Brain microvascular endothelial cell (primary cell): ENCODE results near the gene DYNAP.

ENCODE experiments used
- DNase-seq: peaks from one replicate; pipeline ENCODE4 v3.0.0-alpha.2; 2020
- H3K27ac ChIP-seq: fragments of 250-450 bp; sonication (Bioruptor Pico); 2 replicates; pipeline ENCODE4 v1.5.1; 2020; ENCODE audit warnings: mild to moderate bottlenecking, moderate library complexity
- H3K27me3 ChIP-seq: fragments of 250-450 bp; sonication (Bioruptor Pico); replicated peaks from 2 replicates; pipeline ENCODE4 v1.5.1; 2020; ENCODE audit warnings: mild to moderate bottlenecking
- H3K36me3 ChIP-seq: fragments of 250-450 bp; sonication (Bioruptor Pico); replicated peaks from 2 replicates; pipeline ENCODE4 v1.5.1; 2020; ENCODE audit warnings: mild to moderate bottlenecking
- H3K4me3 ChIP-seq: 2 replicates; pipeline ENCODE4 v1.5.1; 2011; ENCODE audit warnings: low read depth, mild to moderate bottlenecking, control low read depth, low read length, moderate library complexity
- in situ Hi-C: cut with HindIII; loops from 2 replicates; pipeline ENCODE4 v1.10.0; 2017; ENCODE audit warnings: low sequenced_read_pairs, low pct_ligation_motif_present
- TF ChIP-seq, protein P1 (sequence below): IDR thresholded peaks from 2 replicates; pipeline ENCODE4 v1.5.1; 2011; ENCODE audit warnings: low read depth, mild to moderate bottlenecking, moderate library complexity, low read length, control low read depth, inconsistent platforms; ENCODE audit errors: missing control alignments

The DYNAP gene

DNA sequence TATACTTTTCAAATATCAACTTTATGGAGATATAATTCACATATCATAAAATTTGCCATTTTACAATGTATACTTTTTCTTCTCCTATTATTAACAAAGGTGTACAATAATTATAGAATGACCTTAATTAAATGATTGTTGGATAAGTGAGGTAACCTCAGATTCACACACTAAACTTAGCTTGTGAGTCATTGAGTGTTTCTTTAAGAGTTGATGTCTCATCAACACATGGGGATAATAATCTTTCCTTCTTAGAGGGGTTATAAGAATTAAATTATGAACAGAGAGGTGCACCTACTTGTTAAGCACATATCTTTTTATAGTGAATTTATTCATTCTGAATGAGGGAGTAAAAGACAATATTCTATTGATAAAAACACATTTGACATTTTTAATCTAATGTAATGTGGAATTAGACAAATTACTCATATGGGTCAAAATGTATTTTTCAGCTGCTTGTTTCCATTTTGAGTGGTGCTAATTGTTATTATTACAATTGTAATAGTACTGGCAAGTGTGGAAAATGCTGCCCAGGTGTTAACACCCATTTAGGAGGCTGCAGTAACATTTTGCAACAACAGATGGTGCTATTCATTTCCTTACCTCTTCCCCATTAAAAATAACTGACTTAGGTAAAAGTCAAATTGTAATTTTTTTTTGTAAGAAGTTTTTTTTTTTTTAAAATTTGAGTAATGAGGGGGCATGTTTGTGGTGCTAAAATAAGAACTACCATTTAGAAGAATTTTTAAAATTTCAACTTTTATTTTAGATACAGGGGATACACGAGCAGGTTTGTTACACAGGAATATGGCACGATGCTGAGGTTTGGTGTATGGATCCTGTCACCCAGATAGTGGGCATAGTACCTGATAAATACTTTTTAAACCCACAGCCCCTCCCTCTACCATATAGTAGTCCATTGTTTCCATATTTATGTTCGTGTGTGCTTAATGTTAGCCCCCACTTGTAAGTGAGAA is 32.1 kb upstream of the DYNAP start:
- no peak overlapping the region for H3K4me3 ChIP-seq
- no peak for DNase-seq
- TF ChIP-seq, protein P1, sequence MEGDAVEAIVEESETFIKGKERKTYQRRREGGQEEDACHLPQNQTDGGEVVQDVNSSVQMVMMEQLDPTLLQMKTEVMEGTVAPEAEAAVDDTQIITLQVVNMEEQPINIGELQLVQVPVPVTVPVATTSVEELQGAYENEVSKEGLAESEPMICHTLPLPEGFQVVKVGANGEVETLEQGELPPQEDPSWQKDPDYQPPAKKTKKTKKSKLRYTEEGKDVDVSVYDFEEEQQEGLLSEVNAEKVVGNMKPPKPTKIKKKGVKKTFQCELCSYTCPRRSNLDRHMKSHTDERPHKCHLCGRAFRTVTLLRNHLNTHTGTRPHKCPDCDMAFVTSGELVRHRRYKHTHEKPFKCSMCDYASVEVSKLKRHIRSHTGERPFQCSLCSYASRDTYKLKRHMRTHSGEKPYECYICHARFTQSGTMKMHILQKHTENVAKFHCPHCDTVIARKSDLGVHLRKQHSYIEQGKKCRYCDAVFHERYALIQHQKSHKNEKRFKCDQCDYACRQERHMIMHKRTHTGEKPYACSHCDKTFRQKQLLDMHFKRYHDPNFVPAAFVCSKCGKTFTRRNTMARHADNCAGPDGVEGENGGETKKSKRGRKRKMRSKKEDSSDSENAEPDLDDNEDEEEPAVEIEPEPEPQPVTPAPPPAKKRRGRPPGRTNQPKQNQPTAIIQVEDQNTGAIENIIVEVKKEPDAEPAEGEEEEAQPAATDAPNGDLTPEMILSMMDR: peak; percentile 63
- no peaks in the 10 kb centered on the region for H3K27me3 ChIP-seq
- H3K36me3 ChIP-seq: no peaks in the 10 kb centered on the region
- in situ Hi-C loops: no loop called here
- H3K27ac ChIP-seq: no peak overlapping the region

DNA sequence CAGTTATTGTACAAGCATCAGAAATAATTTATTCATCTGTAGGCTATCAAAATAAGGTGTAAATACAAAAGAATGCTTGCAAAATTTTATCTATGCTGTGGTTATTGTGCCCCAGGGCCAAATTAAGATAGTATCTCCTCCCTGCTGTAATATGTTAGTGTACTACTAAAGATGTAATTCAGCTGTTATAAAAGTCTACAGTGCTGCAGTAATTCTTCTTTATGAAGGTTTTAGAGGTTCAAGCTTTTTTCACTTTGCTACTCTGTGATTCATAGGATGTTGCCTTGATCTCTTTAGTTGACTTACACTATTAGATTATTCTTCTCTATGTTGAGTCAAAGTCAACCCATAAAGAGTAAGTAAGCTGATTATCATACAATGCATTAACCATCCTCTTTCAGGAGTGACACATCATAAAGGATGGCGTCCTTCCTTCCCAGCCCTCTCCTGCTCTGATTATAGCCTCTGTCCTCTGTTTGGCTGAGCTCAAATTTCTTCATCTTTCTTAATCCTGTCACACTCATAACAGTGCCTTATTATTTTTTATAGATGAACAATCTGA is 29.3 kb upstream of the DYNAP start:
- Histone ChIP-seq H3K27ac (no peak overlapping the region), H3K4me3 (no peak overlapping the region), H3K36me3 (no peaks in the 10 kb centered on the region), H3K27me3 (no peaks in the 10 kb centered on the region)
- TF ChIP-seq, protein P1: no peak
- DNase-seq: no peak
- in situ Hi-C loops: no loop called here

DNA sequence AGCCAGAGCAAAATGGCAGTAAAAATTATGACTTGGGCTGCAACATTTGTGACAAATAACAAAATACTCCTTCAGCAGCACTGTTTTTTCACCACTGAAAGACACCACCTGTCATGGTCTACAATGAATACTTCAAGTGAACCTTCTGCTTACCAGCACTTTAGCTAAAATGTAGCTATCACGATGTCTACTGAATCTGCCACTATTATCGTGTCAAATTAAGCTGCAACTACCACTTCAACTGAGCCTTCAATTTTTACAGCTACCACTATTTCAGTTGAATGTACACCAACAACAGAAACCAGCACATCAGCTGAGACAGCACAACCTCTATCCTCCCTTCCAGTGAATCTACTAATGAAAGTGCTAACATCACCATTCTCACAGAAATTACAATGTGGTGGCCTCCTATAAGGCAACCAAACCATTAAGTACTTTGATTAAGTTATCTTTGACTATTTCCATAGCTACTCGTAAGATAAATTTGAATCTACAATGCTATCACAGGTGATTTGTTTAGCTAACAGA is 10.8 kb upstream of the DYNAP start:
- TF ChIP-seq, protein P1: no peak
- in situ Hi-C loops: no loop called here
- Histone ChIP-seq H3K27me3 (no peaks in the 10 kb centered on the region), H3K4me3 (no peak overlapping the region), H3K27ac (no peak overlapping the region), H3K36me3 (no peaks in the 10 kb centered on the region)
- no peak for DNase-seq

DNA sequence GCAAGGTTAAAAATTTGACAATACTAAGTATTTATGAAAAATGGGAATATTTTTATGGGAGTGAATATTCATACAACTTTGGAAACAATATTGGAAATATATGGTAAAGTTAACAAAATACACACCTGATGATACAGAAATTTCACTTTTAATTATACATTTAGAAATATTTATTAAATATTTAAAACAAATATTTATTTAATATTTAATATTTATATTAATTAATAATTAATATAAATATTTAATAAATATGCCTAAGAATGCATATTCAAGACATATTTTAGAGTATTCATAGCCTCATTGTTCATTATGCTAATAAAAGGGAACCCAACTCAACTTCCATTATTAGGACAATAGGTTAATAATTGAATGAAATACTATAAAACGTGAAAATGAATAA is 7.0 kb upstream of the DYNAP start:
- TF ChIP-seq, protein P1: no peak
- Histone ChIP-seq H3K36me3 (no peaks in the 10 kb centered on the region), H3K4me3 (no peak overlapping the region), H3K27ac (no peak overlapping the region), H3K27me3 (no peaks in the 10 kb centered on the region)
- no peak for DNase-seq
- in situ Hi-C loops: no loop called here

DNA sequence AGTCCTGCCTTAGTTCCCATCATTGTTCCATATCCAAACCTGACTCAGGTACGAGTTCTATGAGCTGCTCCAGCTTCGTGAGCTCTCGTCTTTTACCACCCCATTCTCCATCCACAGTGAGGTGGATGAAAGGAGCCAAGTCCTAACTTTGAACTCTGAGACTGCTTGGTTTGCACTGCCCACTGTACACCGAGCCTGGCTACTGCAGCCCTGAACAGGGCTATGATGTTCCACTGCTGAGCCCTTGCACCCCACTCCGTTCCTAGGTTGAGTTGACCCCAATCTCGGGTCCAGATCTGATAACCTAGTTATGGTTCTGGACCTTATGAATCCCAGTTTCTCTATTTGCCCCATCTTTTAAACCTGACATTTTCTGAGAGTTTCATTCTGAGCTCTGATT is 5.3 kb upstream of the DYNAP start:
- no peak overlapping the region for H3K27ac ChIP-seq
- H3K36me3 ChIP-seq: no peaks in the 10 kb centered on the region
- in situ Hi-C loops: no loop called here
- TF ChIP-seq, protein P1: no peak
- H3K4me3 ChIP-seq: no peak overlapping the region
- no peak for DNase-seq
- no peaks in the 10 kb centered on the region for H3K27me3 ChIP-seq
